Fibroblast of skin of scalp (primary cell): Measurements from ENCODE around the gene SCAP.
A peak's percentile ranks its signal among the peaks of the same experiment; 100 is the strongest.
"Not testable (repeated sequence)": the region's sequence is repeated elsewhere in the genome, so short reads cannot be mapped to it uniquely, and the experiment has no call there.

Experiments used
- DNase-seq: peaks from one replicate; pipeline ENCODE4 v3.0.0-alpha.2; 2013

SCAP gene

GRCh38 chr3:47480267-47480666 is 4.5 kb upstream of the SCAP start:
- not testable (repeated sequence) for DNase-seq

- no peak for DNase-seq
Measured at GRCh38 chr3:47479826-47480160, 4.1 kb upstream of the SCAP start.

DNA sequence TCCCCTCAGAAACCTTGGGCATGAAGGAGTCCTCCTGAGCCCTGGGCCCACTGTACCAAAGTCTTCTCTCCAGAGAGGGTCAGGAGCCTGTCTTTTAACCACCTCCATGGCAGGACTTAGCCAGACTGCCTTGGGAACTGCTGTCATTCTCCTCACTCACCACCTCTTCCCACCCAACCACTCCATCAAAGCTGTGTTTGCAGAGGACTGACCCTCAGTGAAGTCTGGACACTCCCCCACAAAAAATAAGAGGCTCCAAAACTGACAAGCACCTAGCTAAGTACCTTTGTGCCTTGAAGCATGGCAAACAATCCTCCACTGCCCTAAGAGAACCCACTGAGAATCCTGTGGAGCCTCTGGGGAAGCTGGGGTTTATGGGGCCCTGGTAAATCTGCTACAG is 2.3 kb upstream of the SCAP start:
- no peak for DNase-seq

GRCh38 chr3:47476644-47477199 is 981 bp upstream of the SCAP start:
- no peak for DNase-seq

DNA sequence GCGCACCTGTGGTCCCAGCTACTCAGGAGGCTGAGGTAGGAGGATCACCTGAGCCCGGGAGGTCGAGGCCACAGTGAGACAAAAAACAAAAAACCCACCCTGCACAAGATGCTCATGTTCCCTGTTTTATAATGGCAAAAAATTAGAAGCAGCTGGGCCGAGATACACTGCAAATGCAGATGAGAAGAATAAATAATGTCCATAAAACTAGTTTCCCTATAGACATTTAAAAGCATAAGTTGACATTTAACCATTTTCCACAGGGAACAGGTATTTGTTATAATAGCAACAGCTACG is 537 bp upstream of the SCAP start:
- no peak for DNase-seq

- DNase-seq, result peak; percentile 9
Measured at GRCh38 chr3:47475029-47475569, 642 bp downstream of the SCAP start.

DNA sequence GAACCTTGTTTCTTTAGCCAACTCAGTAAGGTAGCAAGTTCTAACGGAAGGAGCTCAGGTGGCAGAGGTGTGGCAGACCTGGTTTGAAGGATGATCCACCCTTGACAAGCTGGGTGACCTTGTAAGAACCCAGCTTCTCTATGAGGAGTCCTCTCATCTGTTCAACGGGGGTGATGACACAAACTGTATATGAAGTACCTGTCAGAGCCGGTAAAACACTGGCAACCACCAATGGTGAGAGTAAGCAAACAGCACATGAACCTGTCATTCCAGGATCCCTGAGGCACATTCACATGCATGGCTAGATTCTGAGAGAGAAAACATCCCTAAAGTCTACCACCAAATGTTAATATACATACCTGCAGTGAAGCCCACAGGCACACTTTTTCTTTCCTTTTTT is 2.4 kb downstream of the SCAP start:
- DNase-seq, result no peak

GRCh38 chr3:47469616-47470015 is 6.1 kb downstream of the SCAP start:
- no peak for DNase-seq

DNA sequence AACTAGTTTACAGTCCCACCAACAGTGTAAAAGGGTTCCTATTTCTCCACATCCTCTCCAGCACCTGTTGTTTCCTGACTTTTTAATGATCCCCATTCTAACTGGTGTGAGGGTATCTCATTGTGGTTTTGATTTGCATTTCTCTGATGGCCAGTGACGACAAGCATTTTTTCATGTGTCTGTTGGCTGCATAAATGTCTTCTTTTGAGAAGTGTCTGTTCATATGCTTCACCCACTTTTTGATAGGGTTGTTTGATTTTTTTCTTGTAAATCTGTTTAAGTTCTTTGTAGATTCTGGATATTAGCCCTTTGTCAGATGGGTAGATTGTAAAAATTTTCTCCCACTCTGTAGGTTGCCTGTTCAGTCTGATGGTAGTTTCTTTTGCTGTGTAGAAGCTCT is 7.4 kb downstream of the SCAP start:
- DNase-seq, result not testable (repeated sequence)

GRCh38 chr3:47464588-47464987 is 11.2 kb downstream of the SCAP start:
- DNase-seq, result no peak

DNA sequence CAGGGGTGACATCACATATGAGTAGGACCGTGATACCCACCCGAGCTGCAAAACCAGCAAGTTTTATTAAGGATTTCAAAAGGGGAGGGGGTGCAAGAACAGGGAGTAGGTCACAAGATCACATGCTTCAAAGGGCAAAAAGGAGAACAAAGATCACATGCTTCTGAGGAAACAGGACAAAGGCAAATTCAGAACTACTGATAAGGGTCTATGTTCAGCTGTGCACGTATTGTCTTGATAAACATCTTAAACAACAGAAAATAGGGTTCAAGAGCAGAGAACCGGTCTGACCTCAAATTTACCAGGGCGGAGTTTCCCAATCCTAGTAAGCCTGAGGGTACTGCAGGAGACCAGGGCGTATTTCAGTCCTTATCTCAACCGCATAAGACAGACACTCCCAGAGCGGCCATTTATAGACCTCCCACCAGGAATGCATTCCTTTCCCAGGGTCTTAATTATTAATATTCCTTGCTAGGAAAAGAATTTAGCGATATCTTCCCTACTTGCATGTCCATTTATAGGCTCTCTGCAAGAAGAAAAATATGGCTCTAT is 16.1 kb downstream of the SCAP start:
- not testable (repeated sequence) for DNase-seq

DNA sequence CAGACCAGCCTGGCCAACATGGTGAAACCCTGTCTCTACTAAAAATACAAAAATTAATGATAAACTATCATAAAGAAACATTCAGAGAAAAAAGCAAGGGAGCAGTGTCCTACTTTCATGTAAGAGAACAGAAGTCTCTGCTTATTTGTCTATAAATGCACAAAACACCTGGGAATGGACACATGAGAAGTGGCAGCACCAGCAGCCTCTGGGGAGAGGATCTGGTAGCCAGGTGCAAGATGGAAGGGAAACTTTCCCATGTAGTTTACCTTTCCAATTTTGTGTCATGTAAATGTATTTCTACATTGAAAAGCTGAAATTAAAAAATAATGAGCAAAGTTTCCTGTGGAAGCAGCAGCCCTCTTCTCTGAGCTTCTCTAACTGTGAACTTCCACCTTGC is 18.8 kb downstream of the SCAP start:
- no peak for DNase-seq

- DNase-seq, result no peak
Measured at GRCh38 chr3:47455806-47456452, 19.8 kb downstream of the SCAP start.

GRCh38 chr3:47452453-47453215 is 23.1 kb downstream of the SCAP start:
- no peak for DNase-seq

DNA sequence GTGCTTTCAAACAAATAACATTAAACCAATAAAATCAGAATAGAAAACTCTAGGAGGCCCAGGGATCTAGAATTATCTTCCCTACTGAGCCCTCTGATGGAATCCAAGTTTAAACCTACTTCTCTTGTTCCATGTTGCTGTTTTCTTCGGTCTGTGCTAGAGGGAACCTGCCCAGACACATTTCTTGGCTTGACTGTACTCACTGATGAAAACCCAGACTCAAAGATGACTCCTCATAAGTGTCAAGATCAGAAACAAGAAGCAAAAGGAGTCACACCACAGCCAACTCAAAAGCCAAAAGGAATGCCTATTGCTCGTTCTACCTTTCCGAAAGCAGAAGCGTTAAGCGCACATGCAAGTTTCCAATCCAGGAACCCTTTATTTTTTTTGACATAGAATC is 31.6 kb downstream of the SCAP start:
- no peak for DNase-seq

DNA sequence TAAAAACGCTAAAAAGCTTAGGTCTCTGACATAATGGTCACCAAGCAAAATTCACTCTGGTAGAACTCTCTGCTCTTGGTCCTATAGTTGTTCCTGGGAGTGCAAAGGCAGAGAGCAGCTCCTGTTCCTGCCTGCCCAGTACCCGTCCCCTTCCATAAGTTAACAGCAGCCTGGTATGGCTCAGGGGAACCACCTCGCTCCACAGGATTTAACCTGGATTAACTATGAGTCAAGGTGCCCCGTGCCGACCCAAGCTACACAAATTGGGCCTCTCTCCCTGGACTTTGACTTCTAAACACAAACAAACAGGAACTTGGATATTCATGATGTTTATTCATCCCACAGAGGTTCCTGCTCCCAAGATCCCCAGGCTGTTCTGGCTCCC is 32.1 kb downstream of the SCAP start:
- no peak for DNase-seq

- no peak for DNase-seq
Measured at GRCh38 chr3:47441796-47442551, 33.8 kb downstream of the SCAP start.

DNA sequence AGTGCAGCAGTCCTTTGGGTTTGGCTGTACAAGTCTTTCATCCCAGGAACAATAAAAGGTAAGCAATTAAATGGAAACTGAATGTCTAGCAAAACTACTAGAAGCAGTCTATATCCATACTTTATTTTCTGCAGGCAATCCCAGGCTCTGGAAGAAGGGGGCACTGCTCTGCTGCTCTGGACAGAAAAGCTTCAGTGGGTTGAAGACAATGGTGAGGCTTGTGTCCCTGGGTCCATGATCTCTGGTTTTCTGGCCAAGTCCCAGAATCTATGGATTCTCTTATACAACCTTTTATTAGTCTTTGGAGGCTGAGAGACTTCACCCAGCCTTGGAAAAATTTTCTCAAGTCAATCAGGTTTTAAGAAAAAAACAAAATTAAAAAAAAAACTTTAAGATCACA is 35.6 kb downstream of the SCAP start:
- DNase-seq, result no peak

DNA sequence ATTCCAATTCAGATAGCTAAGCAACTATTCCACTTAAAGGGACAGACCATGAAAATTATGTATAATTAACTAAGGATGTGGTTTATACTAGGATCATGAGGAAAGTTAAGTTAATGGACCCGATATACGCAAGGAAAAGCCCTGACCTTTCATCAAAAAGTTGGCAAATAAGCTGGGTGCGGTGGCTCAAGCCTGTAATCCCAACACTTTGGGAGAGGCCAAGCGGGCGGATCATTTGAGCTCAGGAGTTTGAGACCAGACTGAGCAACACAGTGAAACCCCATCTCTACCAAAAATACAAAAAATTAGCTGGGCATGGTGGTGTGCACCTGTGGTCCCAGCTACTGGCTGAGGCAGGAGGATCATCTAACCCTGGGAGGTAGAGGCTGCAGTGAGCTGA is 39.6 kb downstream of the SCAP start:
- no peak for DNase-seq

DNA sequence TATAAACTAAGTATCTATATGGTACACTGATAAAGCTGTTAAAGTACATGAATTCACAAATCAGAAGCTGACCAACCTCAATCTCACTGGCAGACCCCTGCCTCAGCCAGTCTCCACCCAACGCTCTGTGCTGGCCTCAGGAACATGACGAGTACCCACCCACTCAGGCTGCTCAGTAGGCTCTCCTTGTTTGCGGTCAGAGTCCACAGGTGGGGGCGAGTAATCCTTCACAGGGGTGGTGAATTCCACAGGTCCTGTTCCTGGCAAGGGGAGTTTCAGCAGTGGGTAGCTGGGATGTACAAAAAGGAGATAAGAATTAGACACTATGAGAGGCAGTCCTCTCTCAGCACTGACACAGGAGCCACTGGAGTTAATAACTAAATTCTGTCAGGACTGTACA is 40.9 kb downstream of the SCAP start:
- DNase-seq, result no peak

DNA sequence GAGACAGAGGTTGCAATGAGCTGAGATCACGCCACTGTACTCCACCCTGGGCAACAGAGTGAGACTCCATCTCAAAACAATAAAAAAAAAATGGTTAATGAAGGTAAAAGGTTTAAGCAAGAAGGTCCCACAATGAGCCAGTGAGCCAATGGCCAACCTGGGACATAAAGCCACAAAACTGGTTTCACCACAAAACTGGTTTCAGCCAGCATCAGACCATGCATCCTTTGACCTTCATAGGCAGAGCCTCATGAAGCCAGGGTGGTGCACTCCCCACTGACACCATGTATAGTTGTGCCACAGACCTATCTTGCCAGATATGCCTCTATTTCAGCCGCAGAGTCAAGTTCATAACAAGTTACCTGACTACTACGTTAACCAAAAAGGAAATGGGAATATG is 41.9 kb downstream of the SCAP start:
- DNase-seq, result no peak

DNA sequence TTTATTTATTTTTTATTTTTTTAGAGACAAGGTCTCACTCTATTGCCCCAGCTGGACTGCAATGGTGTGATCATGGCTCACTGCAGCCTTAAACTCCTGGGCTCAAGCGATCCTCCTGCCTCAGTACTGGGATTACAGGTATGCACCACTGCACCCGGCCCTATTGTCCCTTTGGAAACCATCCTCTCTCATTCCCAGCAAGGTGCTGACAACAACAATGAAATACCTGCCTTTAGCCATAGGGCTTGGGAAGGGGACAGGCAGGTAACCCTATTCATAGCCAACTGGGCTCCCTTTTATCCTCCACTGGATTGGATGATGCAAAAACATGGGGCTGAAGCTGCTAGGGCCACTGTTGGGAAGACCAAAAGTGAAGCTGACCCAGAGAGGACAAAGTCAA is 43.1 kb downstream of the SCAP start:
- no peak for DNase-seq

DNA sequence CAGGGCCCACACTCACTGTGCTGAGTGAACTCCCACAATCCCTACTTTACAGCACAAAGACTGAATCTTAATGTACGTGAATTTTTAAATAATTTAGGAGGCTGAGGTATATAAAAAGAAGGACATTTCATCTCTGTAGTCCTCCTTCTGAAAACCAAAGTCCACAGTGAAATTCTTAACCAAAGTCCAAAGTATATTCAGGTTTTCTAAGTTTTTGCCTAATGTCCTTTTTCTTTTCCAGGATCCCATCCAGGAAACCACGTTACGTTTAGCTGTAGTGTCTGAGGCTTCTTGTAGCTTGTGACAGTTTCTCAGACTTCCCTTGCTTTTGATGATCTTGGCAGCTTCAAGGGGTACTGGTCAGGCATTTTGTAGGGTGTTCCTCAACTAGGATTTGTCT is 44.5 kb downstream of the SCAP start:
- no peak for DNase-seq
